Colon (tissue), 2 donors: ENCODE measurements around the gene HIF1A.
A peak's percentile ranks its signal among the peaks of the same experiment; 100 is the strongest.
"Not testable (repeated sequence)": the region's sequence is repeated elsewhere in the genome, so short reads cannot be mapped to it uniquely, and the experiment has no call there.

Experiments
- FAIRE-seq: peaks from 2 replicates; lab custom pipeline; 2012; peaks lifted over from hg19 to GRCh38; lab: Jason Lieb, UNC
- donor health status: control.
- donor health status: control.

The HIF1A gene

GRCh38 chr14:61749264-61749663 is 54.0 kb downstream of the HIF1A start:
- FAIRE-seq, result no peak

GRCh38 chr14:61749867-61750266 is 54.6 kb downstream of the HIF1A start:
- no peak for FAIRE-seq

- FAIRE-seq, result no peak
These were observed 55.6 kb downstream of the HIF1A start for GRCh38 chr14:61750708-61751474.

GRCh38 chr14:61751475-61751989 is 56.2 kb downstream of the HIF1A start:
- FAIRE-seq, result no peak

- no peak for FAIRE-seq
These were observed 57.3 kb downstream of the HIF1A start for GRCh38 chr14:61752626-61753025.

- no peak for FAIRE-seq
These were observed 58.3 kb downstream of the HIF1A start for GRCh38 chr14:61753631-61754030.

GRCh38 chr14:61754627-61755381 is 59.5 kb downstream of the HIF1A start:
- FAIRE-seq, result no peak

GRCh38 chr14:61755382-61755742 is 60.0 kb downstream of the HIF1A start:
- FAIRE-seq, result not testable (repeated sequence)

- no peak for FAIRE-seq
These were observed 60.8 kb downstream of the HIF1A start for GRCh38 chr14:61756135-61756534.

- FAIRE-seq, result no peak
These were observed 64.6 kb downstream of the HIF1A start for GRCh38 chr14:61759878-61760277.

- no peak for FAIRE-seq
These were observed 66.2 kb downstream of the HIF1A start for GRCh38 chr14:61761557-61761956.

GRCh38 chr14:61761959-61762786 is 66.9 kb downstream of the HIF1A start, which contains the start of gene SNAPC1:
Gene SNAPC1 (plus strand): TSS chr14:61762420. CDS start chr14:61762461, 41 bp downstream.
- peak; percentile 80 for FAIRE-seq

GRCh38 chr14:61764342-61765122 is 69.2 kb downstream of the HIF1A start:
- FAIRE-seq, result no peak

- no peak for FAIRE-seq
These were observed 70.1 kb downstream of the HIF1A start for GRCh38 chr14:61765225-61765943.

GRCh38 chr14:61766151-61766550 is 70.8 kb downstream of the HIF1A start:
- no peak for FAIRE-seq

- FAIRE-seq, result no peak
These were observed 72.9 kb downstream of the HIF1A start for GRCh38 chr14:61768240-61768639.

GRCh38 chr14:61769893-61770292 is 74.6 kb downstream of the HIF1A start:
- no peak for FAIRE-seq

GRCh38 chr14:61774861-61775260 is 79.5 kb downstream of the HIF1A start:
- no peak for FAIRE-seq

GRCh38 chr14:61780125-61780524 is 84.8 kb downstream of the HIF1A start:
- FAIRE-seq, result no peak

- no peak for FAIRE-seq
These were observed 102.0 kb downstream of the HIF1A start for GRCh38 chr14:61797309-61797708.
